Fibroblast of lung (primary cell): ENCODE results near the gene CEP19. TPM values are rescaled to one million over a fixed set of nuclear protein-coding genes. Genes with fewer than 3 reads are reported as not detected.

Experiments
- DNase-seq, 2 donors: peaks; one replicate each; pipeline versions ENCODE4 v3.0.0 to v3.0.0-alpha.2; 2010; ENCODE audit warnings: low read depth in 2 of 2
- H2AFZ ChIP-seq: 2 replicates; pipeline ENCODE4 v1.5.1; 2012; ENCODE audit warnings: low read length, control low read depth, inconsistent platforms
- H3K27ac ChIP-seq: 2 replicates; pipeline ENCODE4 v1.5.1; 2011; ENCODE audit warnings: low read length, control low read depth; ENCODE audit not compliant: insufficient read depth
- H3K27me3 ChIP-seq: 2 replicates; pipeline ENCODE4 v1.5.1; 2011; ENCODE audit warnings: mild to moderate bottlenecking, low read length; ENCODE audit not compliant: control insufficient read depth, insufficient read depth
- H3K36me3 ChIP-seq: 2 replicates; pipeline ENCODE4 v1.5.1; 2011; ENCODE audit warnings: low read length; ENCODE audit not compliant: control insufficient read depth, insufficient read depth
- H3K4me1 ChIP-seq: 2 replicates; pipeline ENCODE4 v1.5.1; 2011; ENCODE audit warnings: low read length; ENCODE audit not compliant: control insufficient read depth, insufficient read depth; ENCODE audit errors: extremely low read depth
- H3K4me2 ChIP-seq: 2 replicates; pipeline ENCODE4 v1.5.1; 2011; ENCODE audit warnings: low read length, control low read depth; ENCODE audit not compliant: insufficient read depth; ENCODE audit errors: extremely low read depth
- H3K4me3 ChIP-seq, 4 experiments: fragments of 200-600 bp in 1 of 4; sonication (generic) in 1 of 4; replicated peaks in 1 of 4; 2 replicates each; pipeline ENCODE4 v1.5.1; 2011 to 2016; ENCODE audit warnings: low read length in 4 of 4, low read depth in 3 of 4, mild to moderate bottlenecking in 3 of 4, control low read depth in 2 of 4, inconsistent platforms in 1 of 4, mixed read lengths in 1 of 4; ENCODE audit not compliant: insufficient read depth in 1 of 4; ENCODE audit errors: control extremely low read depth in 1 of 4
- H3K79me2 ChIP-seq: 2 replicates; pipeline ENCODE4 v1.5.1; 2012; ENCODE audit warnings: mild to moderate bottlenecking, low read length, inconsistent platforms; ENCODE audit not compliant: control insufficient read depth, insufficient read depth
- H3K9ac ChIP-seq: 2 replicates; pipeline ENCODE4 v1.5.1; 2011; ENCODE audit warnings: mild to moderate bottlenecking, low read length, control low read depth; ENCODE audit not compliant: insufficient read depth
- H3K9me3 ChIP-seq: 2 replicates; pipeline ENCODE4 v1.5.1; 2012; ENCODE audit warnings: low read depth, low read length; ENCODE audit not compliant: control insufficient read depth, insufficient read depth
- H4K20me1 ChIP-seq: 2 replicates; pipeline ENCODE4 v1.5.1; 2011; ENCODE audit warnings: low read length; ENCODE audit not compliant: control insufficient read depth, insufficient read depth; ENCODE audit errors: extremely low read depth
- CTCF ChIP-seq, 2 donors: IDR thresholded peaks in 1 of 2; conservative IDR thresholded peaks in 1 of 2; 1 replicate in 1 of 2; 2 replicates in 1 of 2; pipeline ENCODE4 v1.5.1; 2011 to 2012; ENCODE audit warnings: low read length in 2 of 2, control low read depth in 1 of 2, inconsistent platforms in 1 of 2, low read depth in 1 of 2, mild to moderate bottlenecking in 1 of 2
- EZH2 ChIP-seq: IDR thresholded peaks from 2 replicates; pipeline ENCODE4 v1.5.1; 2012; ENCODE audit warnings: low read length, control low read depth, mild to moderate bottlenecking; ENCODE audit errors: missing control alignments
- polyA plus RNA-seq, 2 donors: library from polyadenylated mRNA; depleted of rRNA in 1 of 2; stranded (reverse) in 1 of 2; unstranded in 1 of 2; fragments of >200 nt; gene quantifications; 2 replicates each; pipeline ENCODE4 v1.2.1, GENCODE V29; 2011 to 2012; ENCODE audit warnings: missing spikeins in 1 of 2
- total RNA-seq: library from RNA; depleted of rRNA; stranded (reverse); fragments of >200 nt; gene quantifications from 2 replicates; pipeline ENCODE4 v1.2.1, GENCODE V29; 2014

Gene CEP19
- total and polyA plus RNA-seq, 2 donors (not counting 1 experiment from before 2014, with no cell fraction given) = 3.2 to 3.6 TPM

GRCh38 chr3:196695849-196696226 is 16.2 kb downstream of the CEP19 start:
- Histone ChIP-seq H2AFZ (no peak overlapping the region), H3K4me1 (no peaks in the 10 kb centered on the region), H3K79me2 (no peaks in the 10 kb centered on the region), H4K20me1 (no peaks in the 10 kb centered on the region), H3K27ac (no peak overlapping the region), H3K36me3 (no peaks in the 10 kb centered on the region), H3K9ac (no peak overlapping the region), H3K4me3 (no peak overlapping the region), H3K27me3 (no peaks in the 10 kb centered on the region), H3K4me2 (no peak overlapping the region), H3K9me3 (no peaks in the 10 kb centered on the region)
- TF ChIP-seq EZH2 (no peak), CTCF (conservative IDR thresholded peaks at IDR 0.05 in 1 of 2, IDR thresholded peaks at IDR 0.05 in 1 of 2; ENCODE audit: low read depth in 1 of 2, low read length in 2 of 2) (no peak)
- DNase-seq = no peak

DNA sequence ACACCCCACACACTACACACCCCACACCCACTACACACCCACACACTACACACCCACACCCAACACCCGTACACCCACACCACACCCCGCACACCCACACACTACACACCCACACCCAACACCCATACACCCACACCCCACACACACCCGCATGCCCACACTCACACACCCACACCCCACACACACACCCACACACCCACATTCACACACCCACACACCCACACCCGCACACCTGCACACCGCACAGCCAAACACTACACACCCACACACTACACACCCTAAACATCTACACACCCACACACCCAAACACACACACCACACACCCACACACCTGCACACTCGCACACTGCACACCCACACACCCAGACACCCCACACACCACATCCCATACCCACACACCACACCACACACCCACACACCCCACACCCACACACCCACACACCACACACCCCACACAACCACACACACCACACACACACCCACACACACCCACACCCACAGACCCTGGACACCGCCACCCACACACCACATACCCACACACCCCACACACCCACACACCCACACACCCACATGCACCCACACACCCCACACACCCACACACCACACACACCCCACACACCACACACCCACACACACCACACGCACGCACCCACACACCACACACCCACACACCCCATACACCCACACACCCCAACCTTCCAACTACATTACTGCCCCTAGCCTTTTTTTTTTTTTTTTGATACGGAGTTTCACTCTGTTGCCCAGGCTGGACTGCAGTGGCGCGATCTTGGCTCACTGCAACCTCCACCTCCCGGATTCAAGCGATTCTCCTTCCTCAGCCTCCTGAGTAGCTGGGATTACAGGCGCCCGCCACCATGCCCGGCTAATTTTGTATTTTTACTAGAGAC is 16.9 kb downstream of the CEP19 start:
- H3K27me3 ChIP-seq = no peaks in the 10 kb centered on the region
- H3K4me1 ChIP-seq = no peaks in the 10 kb centered on the region
- no peak overlapping the region for H3K27ac ChIP-seq
- H3K36me3 ChIP-seq = no peaks in the 10 kb centered on the region
- H3K9ac ChIP-seq = no peak overlapping the region
- no peak for DNase-seq
- no peaks in the 10 kb centered on the region for H3K9me3 ChIP-seq
- no peaks in the 10 kb centered on the region for H4K20me1 ChIP-seq
- H3K4me3 ChIP-seq = no peak overlapping the region
- H3K79me2 ChIP-seq = no peaks in the 10 kb centered on the region
- no peak overlapping the region for H3K4me2 ChIP-seq
- H2AFZ ChIP-seq = no peak overlapping the region
- TF ChIP-seq EZH2 (no peak), CTCF (conservative IDR thresholded peaks at IDR 0.05 in 1 of 2, IDR thresholded peaks at IDR 0.05 in 1 of 2; ENCODE audit: low read depth in 1 of 2, low read length in 2 of 2) (no peak)

DNA sequence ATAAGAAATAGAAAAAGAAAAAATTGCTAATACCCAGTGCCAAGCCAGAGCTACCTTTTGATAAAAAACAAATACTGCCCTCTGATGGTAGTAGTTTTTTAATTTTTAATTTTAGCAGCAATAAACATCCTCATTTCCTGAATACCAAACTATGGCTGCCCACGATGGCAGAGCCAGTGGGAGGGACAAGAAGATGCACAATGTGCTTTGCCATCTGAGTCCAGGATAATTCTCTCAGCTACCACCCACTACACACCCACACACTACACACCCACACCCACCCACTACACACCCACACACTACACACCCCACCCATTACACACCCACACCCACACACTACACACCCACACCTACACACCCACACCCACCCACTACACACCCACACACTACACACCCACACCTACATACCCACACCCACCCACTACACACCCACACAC is 17.8 kb downstream of the CEP19 start:
- no peak overlapping the region for H3K4me2 ChIP-seq
- TF ChIP-seq EZH2 (no peak), CTCF (conservative IDR thresholded peaks at IDR 0.05 in 1 of 2, IDR thresholded peaks at IDR 0.05 in 1 of 2; ENCODE audit: low read depth in 1 of 2, low read length in 2 of 2) (peak in 1 of 2 donors; percentile 12)
- H4K20me1 ChIP-seq = no peaks in the 10 kb centered on the region
- no peaks in the 10 kb centered on the region for H3K36me3 ChIP-seq
- H3K9me3 ChIP-seq = no peaks in the 10 kb centered on the region
- no peak overlapping the region for H3K4me3 ChIP-seq
- peak; percentile 5 to 24 for DNase-seq
- no peak overlapping the region for H2AFZ ChIP-seq
- H3K9ac ChIP-seq = no peak overlapping the region
- no peaks in the 10 kb centered on the region for H3K27me3 ChIP-seq
- H3K4me1 ChIP-seq = no peaks in the 10 kb centered on the region
- H3K79me2 ChIP-seq = no peaks in the 10 kb centered on the region
- H3K27ac ChIP-seq = no peak overlapping the region
